Activated CD8-positive, alpha-beta T cell treated with anti-CD3 and anti-CD28 coated beads for 36 hours (primary cell): Measurements from ENCODE around the gene ARHGAP42. TPM values are rescaled to one million over a fixed set of nuclear protein-coding genes. Genes with fewer than 3 reads are reported as not detected.

Experiments
- ATAC-seq: fragments of 200-7000 bp; cut with Tn5 transposase; one replicate; pipeline ENCODE4 v1.10.0; 2021; ENCODE audit warnings: mild to moderate bottlenecking, moderate library complexity
- CTCF ChIA-PET: fragments of 350-600 bp; sonication (Branson Sonifier 250); formaldehyde crosslinking; loops from one replicate; lab custom pipeline; 2021; ENCODE audit warnings: antibody characterized with exemption; lab: Charles Lee
- POLR2A ChIA-PET: fragments of 350-600 bp; sonication (Branson Sonifier 250); formaldehyde crosslinking; loops from one replicate; lab custom pipeline; 2021; ENCODE audit warnings: antibody characterized with exemption; lab: Charles Lee
- DNase-seq: peaks from one replicate; pipeline ENCODE4 v3.0.0-alpha.2; 2020
- H3K27ac Mint-ChIP-seq: one replicate; pipeline ENCODE4 v1.8.0; 2021; ENCODE audit warnings: mild to moderate bottlenecking, mixed read lengths
- H3K27me3 Mint-ChIP-seq: one replicate; pipeline ENCODE4 v1.8.0; 2021; ENCODE audit warnings: mixed read lengths
- H3K36me3 Mint-ChIP-seq: one replicate; pipeline ENCODE4 v1.8.0; 2021; ENCODE audit warnings: low read depth, mixed read lengths
- H3K4me1 Mint-ChIP-seq: one replicate; pipeline ENCODE4 v1.8.0; 2021; ENCODE audit warnings: low read depth, mixed read lengths
- H3K4me3 Mint-ChIP-seq: one replicate; pipeline ENCODE4 v1.8.0; 2021; ENCODE audit warnings: mild to moderate bottlenecking, moderate library complexity, mixed read lengths
- H3K9me3 Mint-ChIP-seq: one replicate; pipeline ENCODE4 v1.8.0; 2021; ENCODE audit warnings: mixed read lengths
- CTCF ChIP-seq: fragments of 200-600 bp; IDR thresholded peaks from one replicate; pipeline ENCODE4 v1.8.0; 2022; ENCODE audit warnings: antibody characterized with exemption, mild to moderate bottlenecking
- intact Hi-C: fragments of 100-400 bp; cut with micrococcal nuclease; formaldehyde crosslinking; loops from one replicate; pipeline ENCODE4 v1.10.0; 2022
- total RNA-seq, 2 experiments: library from RNA; stranded (reverse); gene quantifications; one replicate each; pipeline ENCODE4 v1.2.3, GENCODE V29; 2021

ARHGAP42 gene
- total RNA-seq, 2 experiments from 2014 or later: 0.20 to 0.41 TPM

- ChIA-PET CTCF (no interaction called here), POLR2A (no interaction called here)
- Mint-ChIP-seq H3K9me3 (no peaks in the 10 kb centered on the region), H3K36me3 (no peaks in the 10 kb centered on the region), H3K27me3 (no peaks in the 10 kb centered on the region), H3K4me1 (no peaks in the 10 kb centered on the region), H3K27ac (no peak overlapping the region), H3K4me3 (no peak overlapping the region)
- no peak for TF ChIP-seq CTCF
- ATAC-seq (no peak), DNase-seq (no peak)
- intact Hi-C loops: no loop called here
Observed at GRCh38 chr11:100825626-100826025, 138.5 kb downstream of the ARHGAP42 start.

DNA sequence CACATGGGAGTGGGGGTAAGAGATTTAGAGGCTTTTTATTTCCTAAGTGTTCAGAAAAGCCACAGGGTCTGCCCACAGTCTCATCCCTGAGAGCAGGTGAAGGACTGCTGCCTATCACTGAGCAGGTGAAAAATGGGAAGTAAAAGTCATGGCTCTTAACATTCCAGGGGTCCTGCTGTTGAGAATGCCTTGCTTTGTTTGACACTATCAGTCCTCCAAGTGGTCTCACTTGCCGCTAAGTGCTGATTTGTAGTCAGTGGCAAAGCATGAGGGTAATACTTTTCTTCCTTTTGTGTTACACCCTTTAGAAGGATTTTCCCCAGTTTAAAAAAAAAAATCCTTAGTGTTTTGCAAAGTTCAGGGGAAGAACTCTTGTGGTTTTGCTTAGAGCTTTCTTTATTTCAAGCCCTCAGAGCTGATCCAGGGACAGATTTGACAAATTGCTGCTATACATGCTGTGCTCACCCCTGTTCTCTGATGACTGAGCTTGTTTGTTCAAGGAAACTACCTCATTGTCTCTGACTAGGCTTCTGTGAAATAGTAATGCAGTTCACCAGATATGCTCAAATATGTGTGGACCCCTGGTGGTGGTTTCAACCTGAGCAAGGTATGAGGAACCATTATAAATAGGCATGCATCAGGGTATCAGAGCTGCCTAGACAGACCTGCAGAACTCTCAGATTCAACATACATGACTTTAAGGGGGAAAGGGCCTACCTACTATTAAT is 141.0 kb downstream of the ARHGAP42 start:
- no peak for TF ChIP-seq CTCF
- Mint-ChIP-seq H3K9me3 (no peaks in the 10 kb centered on the region), H3K27ac (no peak overlapping the region), H3K27me3 (no peaks in the 10 kb centered on the region), H3K4me3 (no peak overlapping the region), H3K4me1 (no peaks in the 10 kb centered on the region), H3K36me3 (no peaks in the 10 kb centered on the region)
- ChIA-PET CTCF (no interaction called here), POLR2A (no interaction called here)
- DNase-seq (peak; percentile 6), ATAC-seq (no peak)
- intact Hi-C loops: no loop called here

DNA sequence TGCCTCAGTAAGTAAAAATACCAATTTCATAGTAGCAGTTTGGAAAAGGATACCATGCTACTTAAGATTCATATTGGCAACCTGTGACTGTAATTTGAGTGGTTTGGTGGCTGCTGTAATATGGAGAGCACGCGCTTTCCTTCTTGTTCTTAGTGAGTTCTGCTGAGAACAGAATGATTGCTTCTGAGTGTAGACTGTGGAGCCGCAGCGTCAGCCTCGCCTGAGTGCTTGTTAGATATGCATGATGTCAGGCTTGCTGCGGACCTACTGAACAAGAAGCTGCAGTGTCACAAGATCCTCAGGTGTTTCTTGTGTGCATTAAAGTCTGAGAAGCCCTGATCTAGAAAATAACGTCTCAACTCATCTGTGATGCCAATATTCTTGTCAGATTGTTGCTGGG is 143.2 kb downstream of the ARHGAP42 start:
- no peaks in the 10 kb centered on the region for H3K36me3 Mint-ChIP-seq
- ChIA-PET CTCF (no interaction called here), POLR2A (no interaction called here)
- no peaks in the 10 kb centered on the region for H3K4me1 Mint-ChIP-seq
- intact Hi-C loops: no loop called here
- H3K27me3 Mint-ChIP-seq: no peaks in the 10 kb centered on the region
- ATAC-seq (no peak), DNase-seq (no peak)
- H3K9me3 Mint-ChIP-seq: no peaks in the 10 kb centered on the region
- H3K4me3 Mint-ChIP-seq: no peak overlapping the region
- no peak overlapping the region for H3K27ac Mint-ChIP-seq
- no peak for TF ChIP-seq CTCF

GRCh38 chr11:100830978-100831732 is 144.1 kb downstream of the ARHGAP42 start:
- intact Hi-C loops: no loop called here
- no peak for TF ChIP-seq CTCF
- Mint-ChIP-seq H3K4me3 (no peak overlapping the region), H3K36me3 (no peaks in the 10 kb centered on the region), H3K27me3 (no peaks in the 10 kb centered on the region), H3K27ac (no peak overlapping the region), H3K9me3 (no peaks in the 10 kb centered on the region), H3K4me1 (no peaks in the 10 kb centered on the region)
- POLR2A ChIA-PET: no interaction called here
- CTCF ChIA-PET: no interaction called here
- ATAC-seq (no peak), DNase-seq (no peak)

DNA sequence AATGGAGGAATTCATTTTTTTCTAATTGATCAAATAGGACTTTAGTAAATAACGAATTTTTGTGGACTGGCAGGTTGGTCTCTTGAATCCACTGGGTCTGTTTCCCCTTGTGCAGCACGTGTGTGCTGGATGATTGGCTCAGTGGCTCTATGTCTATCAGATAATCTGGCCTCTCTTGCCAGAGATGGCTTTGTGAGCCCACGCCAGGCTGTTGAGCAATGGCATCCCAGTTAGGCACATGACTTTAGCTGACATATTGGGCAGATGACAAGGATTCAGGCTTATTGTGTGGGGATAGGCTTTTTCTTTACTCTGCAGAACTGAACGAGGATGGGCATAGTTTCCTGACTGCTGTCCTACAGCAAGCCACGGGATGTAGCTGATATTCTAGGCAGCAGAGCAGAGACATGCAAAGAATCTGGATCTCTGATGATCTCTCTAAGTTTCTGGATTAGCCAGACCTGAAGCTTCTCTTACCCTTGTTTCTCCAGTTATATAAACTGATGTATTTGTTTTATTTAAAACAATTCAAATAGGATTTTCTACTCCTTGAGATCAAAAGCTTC is 144.9 kb downstream of the ARHGAP42 start:
- POLR2A ChIA-PET: interaction anchor here (0.8 kb wide), 1 partner anchor 1144 kb away, joined by 3 read pairs; no protein-coding TSS in a partner anchor
- H3K4me3 Mint-ChIP-seq: no peak overlapping the region

More for the DNA sequence above, 144.9 kb downstream of the ARHGAP42 start:
- DNase-seq (no peak), ATAC-seq (no peak)
- no peak for TF ChIP-seq CTCF
- no peaks in the 10 kb centered on the region for H3K4me1 Mint-ChIP-seq
- H3K27ac Mint-ChIP-seq: no peak overlapping the region
- intact Hi-C loops: no loop called here
- H3K36me3 Mint-ChIP-seq: no peaks in the 10 kb centered on the region
- no peaks in the 10 kb centered on the region for H3K27me3 Mint-ChIP-seq
- CTCF ChIA-PET: no interaction called here
- no peaks in the 10 kb centered on the region for H3K9me3 Mint-ChIP-seq
